GM12873 (cell line): ENCODE measurements around the gene SLAMF9.

Source experiments
- CTCF ChIP-seq: IDR thresholded peaks from 2 replicates; pipeline ENCODE4 v1.5.1; 2012; ENCODE audit warnings: low read depth, mild to moderate bottlenecking, moderate library complexity, low read length, control low read depth; ENCODE audit not compliant: insufficient read depth; ENCODE audit errors: missing control alignments

The SLAMF9 gene

GRCh38 chr1:159985473-159985872, 31.4 kb upstream of the SLAMF9 start:
- TF ChIP-seq CTCF: no peak

GRCh38 chr1:159983681-159984080, 29.6 kb upstream of the SLAMF9 start:
- no peak for TF ChIP-seq CTCF

- TF ChIP-seq CTCF: no peak
These were observed 28.2 kb upstream of the SLAMF9 start for GRCh38 chr1:159982280-159982679.

- TF ChIP-seq CTCF: no peak
These were observed 27.5 kb upstream of the SLAMF9 start for GRCh38 chr1:159981351-159982055.

GRCh38 chr1:159980786-159981185, 26.7 kb upstream of the SLAMF9 start:
- TF ChIP-seq CTCF: no peak

GRCh38 chr1:159980076-159980475, 26.0 kb upstream of the SLAMF9 start:
- TF ChIP-seq CTCF: no peak

GRCh38 chr1:159979257-159979656, 25.2 kb upstream of the SLAMF9 start:
- no peak for TF ChIP-seq CTCF
